IPS DF 6.9 (cell line): Measurements from ENCODE around the gene ENKD1.
A peak's percentile ranks its signal among the peaks of the same experiment; 100 is the strongest.

Experiments
- DNase-seq: peaks from one replicate; pipeline ENCODE4 v3.0.0-alpha.2; 2013; ENCODE audit warnings: low read depth, low spot score
- H3K27ac ChIP-seq: one replicate; pipeline ENCODE4 v1.5.1; 2013; ENCODE audit warnings: low read length, control low read depth
- H3K27me3 ChIP-seq: 2 replicates; pipeline ENCODE4 v1.6.1; 2013; ENCODE audit warnings: mild to moderate bottlenecking, low read length; ENCODE audit not compliant: control insufficient read depth, insufficient read depth
- H3K36me3 ChIP-seq: 2 replicates; pipeline ENCODE4 v1.6.1; 2013; ENCODE audit warnings: low read length; ENCODE audit not compliant: control insufficient read depth, insufficient read depth
- H3K4me1 ChIP-seq: 2 replicates; pipeline ENCODE4 v1.6.1; 2013; ENCODE audit warnings: low read length; ENCODE audit not compliant: control insufficient read depth, insufficient read depth
- H3K4me3 ChIP-seq: 2 replicates; pipeline ENCODE4 v1.5.1; 2013; ENCODE audit warnings: mild to moderate bottlenecking, low read length
- H3K9me3 ChIP-seq: 2 replicates; pipeline ENCODE4 v1.6.1; 2013; ENCODE audit warnings: low read length, inconsistent platforms; ENCODE audit not compliant: control insufficient read depth, insufficient read depth
- WGBS: extraction: QIAGEN DNeasy Blood & Tissue Kit; methylation state at CpG from one replicate; pipeline ENCODE4 v1.1.7; 2013; ENCODE audit warnings: mixed read lengths, missing lambda C conversion rate; ENCODE audit not compliant: insufficient read length, insufficient coverage; 5-methylcytosine and 5-hydroxymethylcytosine counted together

ENKD1 gene

DNA sequence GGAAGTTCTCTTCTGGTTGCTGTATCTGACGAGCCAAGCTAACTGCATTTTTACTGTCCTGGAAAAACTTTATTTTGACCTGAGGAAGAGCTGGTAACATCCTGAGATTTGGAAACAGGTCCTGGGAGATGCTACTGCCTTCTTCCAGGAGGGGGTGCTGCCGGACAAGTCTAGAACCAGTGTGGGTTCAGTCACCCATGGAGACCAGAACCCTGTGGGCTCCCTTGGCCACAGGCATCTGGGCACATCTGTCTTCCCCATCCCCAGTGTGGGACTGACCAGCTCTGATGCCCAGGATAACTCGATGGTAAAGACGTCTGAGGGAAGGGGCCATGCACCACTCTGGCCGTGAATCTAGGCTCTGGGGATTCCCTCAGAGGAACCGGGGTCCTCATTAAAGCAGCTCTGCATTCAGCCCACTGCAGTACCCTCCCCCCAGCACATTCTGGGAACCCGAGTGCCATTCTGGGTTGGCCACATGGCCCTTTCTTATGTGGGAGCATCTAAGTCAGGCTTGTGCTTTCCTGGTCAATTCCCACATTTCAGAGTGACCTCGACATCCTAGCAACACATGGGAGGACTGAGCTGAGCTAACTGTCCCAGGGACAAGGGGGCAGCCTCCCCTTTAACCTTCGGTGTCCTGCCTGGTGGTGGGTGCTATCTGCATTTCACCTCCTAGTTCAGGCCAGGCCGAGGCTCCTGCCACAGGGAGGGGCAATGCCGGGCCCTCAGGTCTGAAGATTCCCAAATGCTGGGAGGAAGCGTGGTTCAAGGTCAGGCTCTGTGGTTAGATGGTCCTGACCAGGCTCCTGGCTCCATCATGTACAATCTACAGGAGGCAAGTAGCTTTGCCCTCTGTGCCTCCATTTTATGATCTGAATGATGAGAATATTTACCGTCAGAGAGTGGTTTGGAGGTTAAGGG, 6.5 kb upstream of the ENKD1 start:
- Histone ChIP-seq H3K27ac (no peak overlapping the region), H3K27me3 (no peaks in the 10 kb centered on the region), H3K4me3 (no peak overlapping the region), H3K4me1 (no peaks in the 10 kb centered on the region), H3K36me3 (no peaks in the 10 kb centered on the region), H3K9me3 (no peaks in the 10 kb centered on the region)
- no CpG with 5 or more reads among the region's 13 CpGs for WGBS
- DNase-seq: no peak

DNA sequence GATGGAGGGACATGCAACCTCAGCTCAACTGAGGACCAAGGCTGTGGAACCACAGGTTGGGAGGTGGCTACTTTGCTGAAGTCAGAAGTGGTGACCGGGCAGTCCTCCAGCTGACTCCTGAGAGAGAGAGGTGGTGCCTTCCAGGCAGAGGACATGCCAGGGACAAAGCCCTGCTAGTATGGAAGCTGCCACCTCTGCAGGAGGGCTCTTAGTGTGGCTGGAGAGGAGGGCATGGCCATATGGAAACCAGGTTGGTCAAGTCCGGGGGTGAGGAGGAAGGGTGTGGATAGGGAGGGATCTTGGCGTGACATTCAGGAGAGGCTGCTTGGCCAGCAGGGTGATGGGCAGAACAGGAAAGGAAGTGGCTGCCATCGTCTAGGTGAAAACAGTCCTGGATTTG, 5.8 kb upstream of the ENKD1 start:
- Histone ChIP-seq H3K27ac (no peak overlapping the region), H3K4me1 (no peaks in the 10 kb centered on the region), H3K27me3 (no peaks in the 10 kb centered on the region), H3K36me3 (no peaks in the 10 kb centered on the region), H3K4me3 (no peak overlapping the region), H3K9me3 (no peaks in the 10 kb centered on the region)
- no peak for DNase-seq
- WGBS: no CpG with 5 or more reads among the region's 4 CpGs

DNA sequence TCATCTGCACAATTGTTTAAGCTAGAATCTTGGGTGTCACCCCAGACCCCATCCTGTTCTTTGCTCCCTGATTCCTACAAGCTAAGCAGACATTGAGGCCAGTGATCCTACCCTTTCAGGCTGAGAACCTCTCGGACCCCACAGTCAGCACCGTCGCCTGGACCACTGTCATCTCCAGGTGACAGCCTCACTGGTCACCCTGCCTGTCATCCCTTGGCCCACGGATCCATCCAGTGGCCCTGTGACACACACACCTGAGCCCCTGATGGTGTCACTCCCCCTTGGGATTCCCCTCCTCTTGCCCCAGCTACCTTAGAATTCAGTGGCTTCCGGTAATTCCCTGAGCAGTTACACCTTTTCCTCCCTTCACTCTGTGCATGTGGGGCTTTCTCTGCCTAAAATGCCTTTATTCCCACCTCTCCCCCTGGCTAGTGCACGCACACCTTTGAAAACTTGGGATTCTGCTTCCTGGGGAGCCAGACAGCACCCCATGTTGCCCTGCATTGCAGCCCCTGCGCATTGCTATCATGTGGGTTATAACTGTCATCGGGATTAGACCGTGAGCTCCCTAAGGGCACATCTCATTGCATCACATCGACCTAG, 3.0 kb upstream of the ENKD1 start:
- Histone ChIP-seq H3K9me3 (no peaks in the 10 kb centered on the region), H3K4me1 (peaks cover 4% of the 10 kb centered on the region; the same call in 1 of the 2 replicates), H3K4me3 (no peak overlapping the region), H3K27ac (no peak overlapping the region), H3K36me3 (no peaks in the 10 kb centered on the region), H3K27me3 (no peaks in the 10 kb centered on the region)
- no peak for DNase-seq
- WGBS: no CpG with 5 or more reads among the region's 10 CpGs

DNA sequence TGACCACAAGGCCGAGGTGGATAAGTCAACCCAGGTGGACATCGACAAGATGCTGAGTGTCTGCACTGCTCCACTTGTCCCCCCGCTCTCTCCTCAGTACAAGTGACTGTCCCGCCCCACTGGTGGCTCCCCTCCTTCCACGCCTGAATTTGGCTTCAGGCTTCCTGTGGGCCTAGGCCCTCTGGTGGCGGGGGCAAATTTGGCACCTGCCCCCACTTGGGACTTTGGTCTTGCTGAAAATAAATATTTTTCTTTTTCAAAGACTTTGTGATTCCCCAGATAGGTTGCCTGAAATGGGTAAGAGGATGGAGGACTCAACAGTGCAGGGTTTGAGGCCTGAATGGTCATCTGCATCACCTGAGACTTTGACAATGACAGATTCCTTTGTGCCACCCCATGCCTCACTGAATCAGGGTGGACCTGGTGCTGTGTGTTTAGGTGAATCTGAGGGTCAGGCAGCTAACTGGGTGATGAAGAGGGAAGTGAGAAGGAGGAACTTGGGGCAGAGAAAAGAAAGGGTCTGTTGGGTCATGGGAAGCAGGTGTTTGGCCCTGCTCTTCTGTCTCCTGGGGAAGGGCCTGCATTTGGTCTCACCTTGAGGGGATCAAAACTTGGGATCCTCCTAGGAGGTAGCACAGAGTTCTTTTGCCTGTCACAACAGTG, 2.1 kb upstream of the ENKD1 start:
- Histone ChIP-seq H3K4me1 (peaks cover 4% of the 10 kb centered on the region; the same call in 1 of the 2 replicates), H3K4me3 (no peak overlapping the region), H3K9me3 (no peaks in the 10 kb centered on the region), H3K36me3 (no peaks in the 10 kb centered on the region), H3K27me3 (no peaks in the 10 kb centered on the region), H3K27ac (no peak overlapping the region)
- no CpG with 5 or more reads among the region's 6 CpGs for whole genome bisulfite sequencing
- DNase-seq: no peak

DNA sequence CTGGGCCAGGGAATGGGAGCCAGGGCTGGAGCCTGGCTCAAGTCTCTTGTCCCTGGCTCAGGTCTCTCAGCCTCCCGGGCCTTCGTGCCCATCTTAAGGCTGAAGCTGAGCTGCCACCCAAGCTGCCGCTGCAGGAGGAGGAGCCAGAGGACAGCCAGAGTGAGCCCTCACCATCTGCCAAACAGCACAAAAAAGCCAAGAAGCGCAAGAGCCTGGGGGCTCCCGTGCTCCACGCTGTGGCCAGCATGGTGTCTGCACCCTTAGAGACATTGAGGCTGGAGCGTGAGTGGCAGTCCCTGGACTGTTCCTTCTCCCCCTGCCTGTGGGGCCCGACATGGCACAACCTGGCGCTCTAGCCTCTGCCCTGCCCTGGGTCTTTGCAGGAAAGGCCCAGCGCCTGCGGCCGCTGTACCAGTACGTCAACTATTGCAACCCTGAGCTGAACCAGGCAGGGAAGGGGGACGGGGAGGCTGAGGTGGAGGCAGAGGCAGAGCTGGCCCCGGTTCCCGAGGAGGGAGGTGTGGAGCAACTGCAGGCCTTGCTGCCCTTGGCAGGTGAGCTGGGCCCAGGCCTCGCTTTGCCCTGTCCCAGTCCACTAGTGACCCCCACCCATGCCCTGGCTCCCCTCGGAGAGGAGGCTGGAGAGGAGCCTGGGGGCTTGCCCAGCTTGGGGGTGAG, 1.4 kb upstream of the ENKD1 start:
- no CpG with 5 or more reads among the region's 18 CpGs for WGBS

DNA sequence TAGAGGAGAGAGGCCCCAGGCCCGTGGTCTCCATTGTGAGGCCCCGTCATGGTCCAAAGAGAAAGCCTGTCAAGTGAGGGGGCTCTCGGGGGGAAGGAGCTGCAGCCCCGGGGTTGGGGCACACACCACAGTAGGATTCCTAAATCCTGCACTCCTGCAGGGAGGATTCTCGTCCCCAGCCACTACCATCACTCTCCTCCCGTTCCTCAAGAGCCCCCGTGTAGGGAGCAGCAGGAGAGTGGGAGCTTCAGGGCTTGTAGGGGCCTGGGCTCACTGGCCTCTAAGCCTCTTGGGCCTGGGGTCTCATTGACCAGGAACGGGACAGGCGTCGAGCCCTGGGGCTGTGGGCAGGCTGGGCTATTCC, 885 bp upstream of the ENKD1 start:
- Histone ChIP-seq H3K36me3 (no peaks in the 10 kb centered on the region), H3K9me3 (no peaks in the 10 kb centered on the region), H3K27me3 (no peaks in the 10 kb centered on the region), H3K4me1 (peaks cover 4% of the 10 kb centered on the region; the same call in 1 of the 2 replicates), H3K4me3 (peak overlapping the region; percentile 73; the same call in 1 of the 2 replicates), H3K27ac (no peak overlapping the region)
- no CpG with 5 or more reads among the region's 10 CpGs for WGBS
- DNase-seq: no peak

More for the DNA sequence above, 1.4 kb upstream of the ENKD1 start:
- Histone ChIP-seq H3K27ac (no peak overlapping the region), H3K4me1 (peaks cover 4% of the 10 kb centered on the region; the same call in 1 of the 2 replicates), H3K36me3 (no peaks in the 10 kb centered on the region), H3K4me3 (no peak overlapping the region), H3K9me3 (no peaks in the 10 kb centered on the region), H3K27me3 (no peaks in the 10 kb centered on the region)
- DNase-seq: no peak

DNA sequence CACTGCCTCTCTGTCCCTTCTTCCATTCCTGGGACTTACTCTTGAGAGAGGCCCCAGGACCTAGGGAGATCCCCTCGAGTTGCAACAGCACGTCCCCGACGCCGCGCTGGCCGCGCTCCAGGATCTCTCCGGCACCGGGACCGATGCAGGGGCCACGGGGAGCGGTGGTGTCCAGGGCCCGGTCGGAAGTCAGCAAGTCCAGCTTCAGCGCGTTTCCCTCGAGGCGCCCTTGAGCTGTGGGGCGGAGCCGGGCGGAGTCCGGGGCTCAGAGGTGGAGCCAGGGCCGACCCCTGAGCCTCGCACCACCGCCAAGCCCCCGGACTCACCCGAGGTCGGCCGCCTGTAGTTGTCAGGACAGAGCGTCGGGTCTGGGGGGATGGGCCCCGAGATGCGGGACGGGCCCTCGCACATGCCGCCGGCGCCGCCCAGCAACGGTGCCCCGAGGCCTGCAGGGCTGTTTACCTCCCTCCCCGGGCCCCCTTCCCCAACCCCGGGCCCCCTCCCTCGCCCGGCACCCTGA, 458 bp downstream of the ENKD1 start:
- Histone ChIP-seq H3K9me3 (no peaks in the 10 kb centered on the region), H3K4me1 (peaks cover 4% of the 10 kb centered on the region; the same call in 1 of the 2 replicates), H3K27ac (no peak overlapping the region), H3K27me3 (no peaks in the 10 kb centered on the region), H3K36me3 (no peaks in the 10 kb centered on the region), H3K4me3 (peak overlapping the region; percentile 73; the same call in 1 of the 2 replicates)
- DNase-seq: no peak
- no CpG with 5 or more reads among the region's 46 CpGs for WGBS

DNA sequence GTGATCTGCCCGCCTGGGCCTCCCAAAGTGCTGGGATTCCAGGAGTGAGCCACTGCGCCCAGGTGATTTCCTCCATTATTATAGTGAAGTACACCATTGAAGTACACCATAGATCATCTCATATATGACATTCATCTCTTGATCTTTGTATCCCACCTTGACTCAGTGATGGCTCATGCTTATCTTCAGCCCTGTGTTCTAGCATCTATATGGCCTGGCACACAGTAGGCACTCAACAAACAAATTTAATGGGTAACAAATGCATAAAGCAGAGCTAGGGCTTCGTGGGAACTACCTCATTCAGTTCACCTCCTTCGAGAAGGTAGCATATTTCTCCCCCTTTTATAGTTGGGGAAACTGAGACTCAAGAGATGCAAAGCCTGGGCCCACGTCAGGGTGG, 952 bp downstream of the ENKD1 start:
- no peak overlapping the region; the same call in 1 of the 2 replicates for H3K4me3 ChIP-seq

DNA sequence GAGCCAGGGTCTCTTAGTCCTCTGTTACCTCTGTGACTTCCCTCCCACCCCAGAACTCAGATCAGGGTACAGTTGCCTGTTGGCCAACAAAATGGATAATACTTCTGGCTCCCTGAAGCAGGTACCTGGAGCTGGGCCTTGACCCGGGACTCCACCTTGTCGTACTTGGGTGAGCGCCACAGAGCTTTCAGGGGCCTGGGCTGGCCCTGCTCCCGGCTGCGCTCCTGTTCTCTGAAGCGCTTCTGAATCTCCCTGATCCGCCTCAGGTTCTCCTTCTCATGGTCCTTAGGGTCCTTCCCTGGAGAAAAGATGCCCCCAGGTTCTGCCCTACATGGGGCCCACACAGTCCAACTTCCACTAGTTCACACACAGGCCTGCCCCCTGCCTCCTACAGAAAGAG, 1.7 kb downstream of the ENKD1 start:
- DNase-seq: no peak
- no peak overlapping the region for H3K27ac ChIP-seq
- H3K36me3 ChIP-seq: no peaks in the 10 kb centered on the region
- no peaks in the 10 kb centered on the region for H3K9me3 ChIP-seq
- H3K4me1 ChIP-seq: peaks cover 4% of the 10 kb centered on the region; the same call in 1 of the 2 replicates
- no CpG with 5 or more reads among the region's 7 CpGs for WGBS
- H3K4me3 ChIP-seq: no peak overlapping the region
- H3K27me3 ChIP-seq: no peaks in the 10 kb centered on the region

More for the DNA sequence above, 952 bp downstream of the ENKD1 start:
- H3K9me3 ChIP-seq: no peaks in the 10 kb centered on the region
- H3K27ac ChIP-seq: no peak overlapping the region
- H3K4me1 ChIP-seq: peaks cover 4% of the 10 kb centered on the region; the same call in 1 of the 2 replicates
- DNase-seq: no peak
- no peaks in the 10 kb centered on the region for H3K27me3 ChIP-seq
- no CpG with 5 or more reads among the region's 5 CpGs for WGBS
- no peaks in the 10 kb centered on the region for H3K36me3 ChIP-seq

DNA sequence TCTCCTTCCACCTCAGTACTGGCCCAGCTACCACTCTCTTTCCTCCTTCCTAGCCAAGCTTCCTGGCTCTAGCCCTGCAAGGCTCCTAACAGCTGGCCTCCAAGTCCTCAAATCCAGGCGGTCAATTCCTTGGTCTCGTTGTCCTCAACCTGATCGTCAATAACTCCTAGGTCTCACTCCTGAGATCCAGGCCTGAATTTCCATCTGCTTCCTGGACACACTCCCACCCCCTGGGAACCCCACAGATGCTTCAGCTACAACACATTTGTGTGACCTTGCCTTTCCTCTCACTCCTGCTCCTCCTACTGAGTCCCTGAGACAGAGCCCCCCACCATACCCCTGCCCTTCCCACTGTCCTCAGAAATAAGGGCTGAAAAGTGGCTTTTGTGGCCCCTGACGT, 2.3 kb downstream of the ENKD1 start:
- no peak for DNase-seq
- Histone ChIP-seq H3K4me1 (peaks cover 4% of the 10 kb centered on the region), H3K36me3 (no peaks in the 10 kb centered on the region), H3K9me3 (no peaks in the 10 kb centered on the region), H3K27ac (no peak overlapping the region), H3K27me3 (no peaks in the 10 kb centered on the region), H3K4me3 (no peak overlapping the region)
- no CpG with 5 or more reads among the region's 4 CpGs for WGBS
